Nephron (organoid): ENCODE data around the gene VIPR1.

ENCODE experiments used
- H3K27ac Mint-ChIP-seq, 3 experiments: 2 replicates each; pipeline ENCODE4 v1.8.0; 2020; ENCODE audit warnings: mixed read lengths in 3 of 3, mild to moderate bottlenecking in 2 of 3, moderate library complexity in 1 of 3
- H3K27me3 Mint-ChIP-seq: 2 replicates; pipeline ENCODE4 v1.8.0; 2021; ENCODE audit warnings: low read depth, mild to moderate bottlenecking, moderate library complexity, mixed read lengths
- H3K36me3 Mint-ChIP-seq: 2 replicates; pipeline ENCODE4 v1.8.0; 2020; ENCODE audit warnings: low read depth, mixed read lengths
- H3K4me1 Mint-ChIP-seq: 2 replicates; pipeline ENCODE4 v1.8.0; 2020; ENCODE audit warnings: mixed read lengths
- H3K4me3 Mint-ChIP-seq, 3 experiments: 2 replicates each; pipeline ENCODE4 v1.8.0; 2020; ENCODE audit warnings: mild to moderate bottlenecking in 3 of 3, mixed read lengths in 3 of 3, moderate library complexity in 2 of 3
- H3K9me3 Mint-ChIP-seq: 2 replicates; pipeline ENCODE4 v1.8.0; 2020; ENCODE audit warnings: mixed read lengths
- TF ChIP-seq, protein P1 (sequence below), 3 experiments: fragments of 200-600 bp; sonication (generic); IDR thresholded peaks; one replicate each; pipeline ENCODE4 v1.5.0; 2021; ENCODE audit warnings: antibody characterized with exemption in 3 of 3; ENCODE audit not compliant: unreplicated experiment in 3 of 3

Gene VIPR1

DNA sequence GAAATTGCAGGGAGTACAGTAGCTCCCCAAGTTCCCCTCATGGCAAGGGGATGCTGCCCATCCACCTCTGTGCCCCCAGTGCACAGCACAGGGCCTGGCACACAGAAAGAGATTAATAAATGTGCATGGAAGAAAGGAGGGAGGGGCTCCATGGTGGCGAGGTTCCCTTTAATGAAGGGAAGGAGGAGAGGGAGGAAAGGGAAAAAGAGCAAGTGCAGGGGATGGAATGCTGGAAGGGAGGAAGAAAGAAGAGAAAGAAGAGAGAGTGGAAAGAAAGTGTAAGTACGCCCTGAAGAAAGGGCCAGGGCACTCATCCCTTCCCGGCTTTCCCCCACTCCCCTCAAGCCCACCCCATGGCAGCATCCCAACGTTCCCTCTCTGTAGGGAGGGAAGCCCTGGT, 1.5 kb upstream of the VIPR1 start:
- Mint-ChIP-seq H3K9me3 (no peaks in the 10 kb centered on the region), H3K4me1 (peaks cover 20% of the 10 kb centered on the region), H3K27me3 (peaks cover 81% of the 10 kb centered on the region), H3K4me3 (peak overlapping the region; percentile 32 to 86 (median 49)), H3K27ac (no peak overlapping the region), H3K36me3 (no peaks in the 10 kb centered on the region)
- TF ChIP-seq, protein P1, sequence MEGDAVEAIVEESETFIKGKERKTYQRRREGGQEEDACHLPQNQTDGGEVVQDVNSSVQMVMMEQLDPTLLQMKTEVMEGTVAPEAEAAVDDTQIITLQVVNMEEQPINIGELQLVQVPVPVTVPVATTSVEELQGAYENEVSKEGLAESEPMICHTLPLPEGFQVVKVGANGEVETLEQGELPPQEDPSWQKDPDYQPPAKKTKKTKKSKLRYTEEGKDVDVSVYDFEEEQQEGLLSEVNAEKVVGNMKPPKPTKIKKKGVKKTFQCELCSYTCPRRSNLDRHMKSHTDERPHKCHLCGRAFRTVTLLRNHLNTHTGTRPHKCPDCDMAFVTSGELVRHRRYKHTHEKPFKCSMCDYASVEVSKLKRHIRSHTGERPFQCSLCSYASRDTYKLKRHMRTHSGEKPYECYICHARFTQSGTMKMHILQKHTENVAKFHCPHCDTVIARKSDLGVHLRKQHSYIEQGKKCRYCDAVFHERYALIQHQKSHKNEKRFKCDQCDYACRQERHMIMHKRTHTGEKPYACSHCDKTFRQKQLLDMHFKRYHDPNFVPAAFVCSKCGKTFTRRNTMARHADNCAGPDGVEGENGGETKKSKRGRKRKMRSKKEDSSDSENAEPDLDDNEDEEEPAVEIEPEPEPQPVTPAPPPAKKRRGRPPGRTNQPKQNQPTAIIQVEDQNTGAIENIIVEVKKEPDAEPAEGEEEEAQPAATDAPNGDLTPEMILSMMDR (IDR thresholded peaks at IDR 0.05; ENCODE audit: unreplicated experiment in 3 of 3) = no peak

DNA sequence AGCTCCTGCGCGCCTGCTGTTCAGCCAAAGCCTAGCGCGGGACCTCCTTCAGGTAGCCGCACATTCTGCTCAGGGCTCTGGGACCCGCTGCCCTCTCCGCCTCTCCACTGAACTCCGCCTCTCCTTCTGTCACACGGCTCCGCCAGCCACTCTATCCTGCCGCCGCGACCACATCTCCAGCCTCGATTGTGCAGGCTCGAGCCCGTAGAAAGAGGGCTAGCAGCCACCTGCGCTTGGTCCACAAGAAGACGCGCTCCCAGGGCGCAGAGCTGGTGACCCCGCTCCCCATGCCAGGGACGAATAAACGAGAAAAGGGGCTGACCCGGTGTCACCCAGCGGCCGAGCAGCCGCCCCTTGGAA, 1.1 kb upstream of the VIPR1 start:
- Mint-ChIP-seq H3K27ac (no peak overlapping the region), H3K27me3 (peaks cover 80% of the 10 kb centered on the region), H3K4me1 (peaks cover 20% of the 10 kb centered on the region), H3K36me3 (no peaks in the 10 kb centered on the region), H3K4me3 (peak overlapping the region; percentile 66 to 86 (median 79)), H3K9me3 (no peaks in the 10 kb centered on the region)
- TF ChIP-seq, protein P1 (IDR thresholded peaks at IDR 0.05; ENCODE audit: unreplicated experiment in 3 of 3) = no peak

DNA sequence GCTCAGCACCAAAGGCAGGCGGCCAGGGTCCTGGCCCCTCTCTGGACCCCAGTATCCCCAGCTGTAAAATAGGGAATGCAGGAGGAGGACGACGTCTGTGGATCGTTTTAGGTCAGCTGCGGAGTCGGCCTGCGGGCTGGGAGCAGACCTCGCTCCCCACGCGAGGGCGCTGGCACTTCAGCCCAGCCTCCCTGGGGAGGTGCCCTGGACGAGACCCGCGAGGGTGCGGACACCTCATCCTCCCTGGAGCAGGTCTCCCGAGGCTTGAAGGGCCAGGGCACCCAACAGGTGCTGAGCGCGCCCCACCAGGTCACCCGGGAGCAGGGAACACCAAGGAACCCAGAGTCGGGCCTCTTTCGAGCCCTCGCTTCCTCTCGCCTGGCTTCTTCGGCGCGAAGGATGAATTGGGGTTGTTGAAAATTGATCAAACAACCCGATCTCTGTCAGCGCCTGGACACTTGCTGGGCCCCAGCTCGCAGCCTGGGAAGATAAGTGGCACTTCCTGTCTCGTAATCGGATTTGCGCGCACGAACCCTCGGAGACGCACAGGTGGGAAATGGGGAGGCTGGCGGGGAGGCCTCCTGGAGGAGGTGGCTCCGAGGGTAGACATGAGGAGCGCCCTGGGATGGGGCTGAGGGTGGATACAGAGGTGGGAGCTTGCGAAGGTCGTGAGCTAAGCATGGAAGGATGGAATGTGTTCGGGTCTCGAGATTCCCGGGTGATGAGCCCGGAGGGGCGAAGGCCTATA, 588 bp upstream of the VIPR1 start:
- no peak overlapping the region for H3K27ac Mint-ChIP-seq
- no peaks in the 10 kb centered on the region for H3K36me3 Mint-ChIP-seq
- H3K27me3 Mint-ChIP-seq = peaks cover 76% of the 10 kb centered on the region
- peak overlapping the region; percentile 74 to 86 (median 79) for H3K4me3 Mint-ChIP-seq
- no peaks in the 10 kb centered on the region for H3K9me3 Mint-ChIP-seq
- TF ChIP-seq, protein P1 (IDR thresholded peaks at IDR 0.05; ENCODE audit: unreplicated experiment in 3 of 3) = peak; percentile 32 to 35 (median 33)
- peaks cover 19% of the 10 kb centered on the region for H3K4me1 Mint-ChIP-seq

DNA sequence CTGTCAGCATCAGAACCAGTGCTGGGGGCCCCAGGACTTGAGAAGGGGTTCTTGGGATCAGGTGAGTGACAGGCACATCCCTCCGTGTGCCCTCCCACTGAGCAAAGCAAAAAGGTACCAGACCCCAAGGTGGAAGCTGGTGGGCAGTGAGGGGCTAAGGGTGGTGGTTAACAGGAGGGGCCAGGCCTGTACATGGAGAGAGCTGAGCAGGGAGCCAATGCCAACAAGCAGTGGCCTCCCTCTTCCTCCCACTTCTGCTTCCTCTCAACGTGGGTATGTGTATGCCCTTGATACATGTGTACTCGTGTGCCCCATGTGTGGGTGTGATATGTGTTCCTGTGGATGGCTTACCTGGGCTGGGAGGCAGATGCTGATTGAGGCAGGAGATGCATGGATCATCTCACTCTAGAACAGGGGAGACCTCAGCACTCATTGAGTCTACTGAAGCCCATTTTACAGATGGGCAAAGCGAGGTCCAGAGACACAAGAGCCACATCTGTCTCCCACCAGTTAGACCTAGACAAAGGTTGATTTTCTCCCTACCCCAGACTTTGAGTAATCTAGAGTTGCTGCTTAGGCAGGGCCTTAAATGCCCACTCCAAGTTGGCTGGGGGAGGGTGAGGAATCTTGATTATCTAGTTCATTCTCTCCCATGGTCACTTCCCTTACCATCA, 945 bp downstream of the VIPR1 start:
- peaks cover 74% of the 10 kb centered on the region for H3K27me3 Mint-ChIP-seq
- TF ChIP-seq, protein P1 (IDR thresholded peaks at IDR 0.05; ENCODE audit: unreplicated experiment in 3 of 3) = no peak
- peaks cover 13% of the 10 kb centered on the region for H3K4me1 Mint-ChIP-seq
- no peaks in the 10 kb centered on the region for H3K36me3 Mint-ChIP-seq
- H3K27ac Mint-ChIP-seq = no peak overlapping the region
- no peaks in the 10 kb centered on the region for H3K9me3 Mint-ChIP-seq
- H3K4me3 Mint-ChIP-seq = peak overlapping the region; percentile 45 to 60 (median 58)

DNA sequence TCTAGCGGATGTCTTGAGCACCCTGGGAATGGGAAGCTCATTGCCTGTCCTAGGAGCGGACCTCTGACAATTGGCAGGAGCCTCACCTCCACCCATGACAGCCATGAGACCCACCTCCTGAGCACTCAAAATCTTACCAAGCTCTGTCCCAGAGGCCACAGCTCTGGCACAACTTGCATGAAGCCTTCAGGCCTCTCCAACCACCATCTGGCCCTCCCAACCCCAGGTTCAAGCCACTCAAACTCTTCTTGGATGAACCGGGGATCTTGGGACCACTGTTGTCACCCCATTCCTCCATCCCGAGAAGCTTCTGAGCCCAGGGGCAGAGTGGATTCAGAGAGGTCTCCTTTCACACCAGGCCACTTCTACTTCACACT, 1.5 kb downstream of the VIPR1 start:
- Mint-ChIP-seq H3K9me3 (no peaks in the 10 kb centered on the region), H3K36me3 (no peaks in the 10 kb centered on the region), H3K27ac (no peak overlapping the region), H3K4me3 (peak overlapping the region; percentile 10 to 60 (median 58)), H3K4me1 (peaks cover 13% of the 10 kb centered on the region), H3K27me3 (peaks cover 74% of the 10 kb centered on the region)
- TF ChIP-seq, protein P1 (IDR thresholded peaks at IDR 0.05; ENCODE audit: unreplicated experiment in 3 of 3) = no peak
